AG04449 (cell line): ENCODE results near the gene PDZD8.
"Not testable (repeated sequence)": the region's sequence is repeated elsewhere in the genome, so short reads cannot be mapped to it uniquely, and the experiment has no call there.

Source experiments
- CTCF ChIA-PET: fragments of 350-600 bp; formaldehyde crosslinking; extraction: SDS; loops from one replicate; lab custom pipeline; 2021; ENCODE audit warnings: antibody characterized with exemption; lab: Yijun Ruan, JAX
- POLR2A ChIA-PET: fragments of 400-600, 350-600 bp; formaldehyde crosslinking; extraction: SDS; loops from one replicate; lab custom pipeline; 2020; ENCODE audit warnings: antibody characterized with exemption, inconsistent platforms; lab: Yijun Ruan, JAX
- DNase-seq: peaks from one replicate; pipeline ENCODE4 v3.0.0-alpha.2; 2010; ENCODE audit warnings: low read depth, low spot score
- H3K4me3 ChIP-seq: 2 replicates; pipeline ENCODE4 v1.5.1; 2011; ENCODE audit warnings: low read depth, mild to moderate bottlenecking, control low read depth, low read length
- CTCF ChIP-seq: IDR thresholded peaks from one replicate; pipeline ENCODE4 v1.5.1; 2011; ENCODE audit warnings: mild to moderate bottlenecking, moderate library complexity, low read length, control low read depth, inconsistent platforms; ENCODE audit not compliant: insufficient read depth; ENCODE audit errors: missing control alignments

Gene PDZD8

GRCh38 chr10:117313641-117314040, 61.6 kb downstream of the PDZD8 start:
- POLR2A ChIA-PET: no interaction called here
- TF ChIP-seq CTCF: no peak
- CTCF ChIA-PET: interaction anchor here (0.9 to 7.8 kb wide), 4 partner anchors 9 to 97 kb away, joined by 3 to 267 read pairs (median 4); no protein-coding TSS in a partner anchor
- no peak for DNase-seq
- H3K4me3 ChIP-seq: no peak overlapping the region

GRCh38 chr10:117312430-117312829, 62.8 kb downstream of the PDZD8 start:
- no peak for TF ChIP-seq CTCF
- no peak overlapping the region for H3K4me3 ChIP-seq
- no peak for DNase-seq
- CTCF ChIA-PET: interaction anchor here (0.9 kb wide), 2 partner anchors 95 to 96 kb away, joined by 3 read pairs; no protein-coding TSS in a partner anchor
- POLR2A ChIA-PET: no interaction called here

- ChIA-PET POLR2A (no interaction called here), CTCF (interaction anchor here (0.9 to 6.2 kb wide), 3 partner anchors 8 to 94 kb away, joined by 3 to 49 read pairs (median 3); no protein-coding TSS in a partner anchor)
- no peak for DNase-seq
- TF ChIP-seq CTCF: no peak
- no peak overlapping the region for H3K4me3 ChIP-seq
These were observed 64.0 kb downstream of the PDZD8 start for GRCh38 chr10:117311261-117311660.

GRCh38 chr10:117306674-117307073, 68.6 kb downstream of the PDZD8 start:
- CTCF ChIA-PET: interaction anchor here (1.0 to 6.2 kb wide), 2 partner anchors 12 to 90 kb away, joined by 3 to 49 read pairs; no protein-coding TSS in a partner anchor
- DNase-seq: no peak
- POLR2A ChIA-PET: no interaction called here
- TF ChIP-seq CTCF: no peak
- H3K4me3 ChIP-seq: no peak overlapping the region

- POLR2A ChIA-PET, H3K4me3 ChIP-seq: not testable (repeated sequence)
- CTCF ChIA-PET: interaction anchor here (0.7 to 1.1 kb wide), 3 partner anchors 16 to 87 kb away, joined by 3 to 6 read pairs (median 3); no protein-coding TSS in a partner anchor
These were observed 71.8 kb downstream of the PDZD8 start for GRCh38 chr10:117303451-117303850.

GRCh38 chr10:117300671-117301070, 74.6 kb downstream of the PDZD8 start:
- ChIA-PET POLR2A (no interaction called here), CTCF (interaction anchor here (2.6 to 3.9 kb wide), 2 partner anchors 19 to 84 kb away, joined by 10 to 30 read pairs; no protein-coding TSS in a partner anchor)
- no peak for DNase-seq
- TF ChIP-seq CTCF: no peak
- H3K4me3 ChIP-seq: no peak overlapping the region

More at GRCh38 chr10:117303451-117303850, 71.8 kb downstream of the PDZD8 start:
- not testable (repeated sequence) for DNase-seq

- H3K4me3 ChIP-seq: no peak overlapping the region
- ChIA-PET CTCF (interaction anchor here (0.7 to 3.9 kb wide), 5 partner anchors 12 to 83 kb away, joined by 3 to 30 read pairs (median 3); no protein-coding TSS in a partner anchor), POLR2A (no interaction called here)
- no peak for TF ChIP-seq CTCF
- DNase-seq: no peak
These were observed 75.8 kb downstream of the PDZD8 start for GRCh38 chr10:117299435-117299834.
